Stimulated activated CD8-positive, alpha-beta memory T cell treated with anti-CD3 and anti-CD28 coated beads, Interleukin-7, amount 100 ng/mL, for 4 hours (primary cell): ENCODE measurements around the gene DZIP1.

Source experiments
- DNase-seq, 2 donors: peaks; one replicate each; pipeline ENCODE4 v3.0.0-alpha.2; 2020; ENCODE audit warnings: low read depth in 2 of 2

DZIP1 gene

GRCh38 chr13:95552208-95552538, 92.3 kb downstream of the DZIP1 start:
- no peak for DNase-seq

- DNase-seq, result no peak
These were observed 96.9 kb downstream of the DZIP1 start for GRCh38 chr13:95547531-95548167.

GRCh38 chr13:95546919-95547318, 97.6 kb downstream of the DZIP1 start:
- no peak for DNase-seq

DNA sequence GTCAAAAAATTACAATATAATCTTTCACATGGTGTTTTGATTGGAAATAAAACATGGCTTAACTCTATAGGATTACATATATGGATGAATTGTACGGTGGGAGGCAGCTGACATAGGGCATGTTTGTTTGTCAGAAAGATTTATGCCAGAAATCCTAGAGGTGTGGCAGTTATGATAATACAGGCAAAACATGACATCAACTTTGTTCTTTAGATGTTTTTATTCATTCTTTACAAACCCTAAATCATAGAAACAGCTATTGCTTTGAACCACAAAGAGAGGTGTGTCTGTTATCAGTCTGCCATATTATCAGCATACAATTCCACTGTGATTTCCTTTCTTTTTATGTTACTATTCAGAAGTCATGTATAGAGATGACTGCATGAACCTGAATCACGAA, 100.2 kb downstream of the DZIP1 start:
- no peak for DNase-seq

DNA sequence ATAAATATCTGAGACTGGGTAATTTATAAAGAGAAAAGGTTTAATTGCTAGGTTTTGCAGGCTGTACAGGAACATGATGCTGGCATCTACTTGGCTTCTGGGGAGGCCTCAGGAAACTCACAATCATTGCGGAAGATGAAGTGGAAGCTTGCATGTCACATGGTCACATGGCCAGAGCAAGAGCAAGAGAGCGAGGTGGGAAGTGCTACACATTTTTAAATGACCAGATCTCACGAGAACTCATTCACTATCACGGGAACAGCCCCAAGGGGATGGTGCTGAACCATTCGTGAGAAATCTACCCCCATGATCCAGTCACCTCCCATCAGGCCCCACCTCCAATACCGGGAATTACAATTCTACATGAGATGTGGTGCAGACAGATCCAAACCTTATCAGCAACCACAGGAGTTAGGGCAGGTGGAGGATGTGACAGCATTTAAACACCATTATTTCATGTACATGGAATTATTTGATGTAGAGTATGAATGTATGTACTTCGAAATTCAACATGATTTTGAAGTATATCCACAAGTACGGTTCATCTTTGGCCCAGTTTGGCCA, 102.5 kb downstream of the DZIP1 start:
- DNase-seq, result no peak

GRCh38 chr13:95541308-95541707, 103.2 kb downstream of the DZIP1 start:
- no peak for DNase-seq

- no peak for DNase-seq
These were observed 103.6 kb downstream of the DZIP1 start for GRCh38 chr13:95540888-95541287.

DNA sequence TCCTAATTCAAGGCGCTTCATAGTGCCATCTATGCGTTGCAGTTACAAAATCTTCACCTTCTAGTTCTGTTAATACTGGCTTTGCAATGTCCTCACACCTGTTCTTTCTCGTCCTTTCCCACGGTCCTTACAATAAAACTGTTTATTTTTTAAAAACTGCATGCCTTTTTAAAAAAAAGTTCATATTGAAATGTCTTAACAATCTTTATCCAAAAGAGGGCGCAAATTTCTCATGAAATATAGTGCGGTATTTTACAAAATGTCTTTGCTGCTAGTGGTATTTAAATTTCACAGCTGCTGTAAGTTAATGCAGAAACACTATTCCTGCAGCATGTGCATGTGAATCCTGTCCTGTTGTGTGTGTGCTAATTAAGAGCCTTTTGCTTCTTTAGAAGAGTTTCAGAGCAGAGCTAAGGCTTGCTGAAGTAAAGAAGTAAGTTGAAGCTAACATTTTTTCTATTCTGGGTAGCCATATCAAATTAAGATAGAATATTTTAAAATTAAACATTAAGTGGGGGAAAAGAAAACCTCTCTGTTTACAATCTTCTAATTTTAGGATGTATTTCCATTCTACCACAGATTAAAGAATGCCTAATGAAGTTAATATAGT, 107.8 kb downstream of the DZIP1 start:
- no peak for DNase-seq

DNA sequence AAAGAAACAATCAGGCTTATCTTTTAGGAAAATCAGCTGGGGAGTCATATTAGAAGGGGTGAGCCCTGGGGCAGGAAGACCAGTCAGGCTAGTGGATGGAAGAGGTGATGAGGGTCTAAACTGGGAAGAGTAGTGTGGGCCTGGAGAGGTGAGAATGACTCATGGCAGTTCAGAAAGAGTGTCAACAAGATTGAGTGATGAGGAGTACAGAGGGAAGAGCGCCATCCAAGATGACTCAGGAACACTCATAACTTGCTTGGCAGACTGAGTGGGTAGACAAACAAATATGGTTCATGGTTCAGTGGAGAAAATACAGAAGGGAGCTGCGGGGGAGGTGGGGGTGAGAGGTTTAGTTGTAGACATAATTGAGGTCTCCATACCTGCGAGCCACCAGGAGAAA, 109.3 kb downstream of the DZIP1 start:
- DNase-seq, result no peak

- no peak for DNase-seq
These were observed 110.9 kb downstream of the DZIP1 start for GRCh38 chr13:95533545-95534160.

DNA sequence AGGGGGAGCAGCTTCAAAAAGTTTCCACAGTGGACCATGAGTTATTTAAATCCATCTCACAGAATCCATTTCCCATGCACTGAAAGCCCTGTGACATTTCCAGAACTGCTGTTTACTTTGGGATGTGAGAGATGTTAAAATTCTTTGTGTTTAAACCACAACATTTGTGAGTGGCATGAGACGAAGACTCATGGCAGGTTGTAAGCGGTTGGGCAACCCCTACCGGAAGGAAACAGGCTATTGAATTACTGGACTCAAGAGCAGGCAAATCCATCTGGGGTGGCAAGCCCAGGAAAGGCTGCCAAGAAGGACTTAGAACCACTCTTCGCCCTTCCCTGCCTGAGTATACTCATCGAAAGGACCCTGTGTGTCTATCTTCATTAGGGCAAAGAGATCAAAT, 114.3 kb downstream of the DZIP1 start:
- DNase-seq, result no peak
